Sigmoid colon (tissue), 7 donors: ENCODE results near the gene DCHS1. TPM values are rescaled to one million over a fixed set of nuclear protein-coding genes. Genes with fewer than 3 reads are reported as not detected.

Experiments used
- DNase-seq: peaks from one replicate; pipeline ENCODE4 v3.0.0-alpha.2; 2019
- H3K27ac ChIP-seq, 4 donors: fragments of 200-600 bp; sonication (generic); one replicate each; pipeline ENCODE4 v1.5.1; 2016 to 2019; ENCODE audit warnings: mild to moderate bottlenecking in 1 of 4
- H3K27me3 ChIP-seq, 3 donors: fragments of 200-600 bp; sonication (generic); one replicate each; pipeline ENCODE4 v1.5.1; 2019; ENCODE audit warnings: mild to moderate bottlenecking in 1 of 3
- H3K36me3 ChIP-seq, 4 donors: fragments of 200-600 bp; sonication (generic); one replicate each; pipeline ENCODE4 v1.5.1; 2016 to 2019
- H3K4me1 ChIP-seq, 4 donors: fragments of 200-600 bp; sonication (generic); one replicate each; pipeline ENCODE4 v1.5.1; 2017 to 2019
- H3K4me3 ChIP-seq, 4 donors: fragments of 200-600 bp; sonication (generic); one replicate each; pipeline ENCODE4 v1.5.1; 2017 to 2019; ENCODE audit warnings: mild to moderate bottlenecking in 2 of 4, moderate library complexity in 1 of 4
- H3K9me3 ChIP-seq, 4 donors: fragments of 200-600 bp in 3 of 4; sonication (generic) in 3 of 4; one replicate each; pipeline versions ENCODE4 v1.5.1 to v1.6.1; 2013 to 2019
- CTCF ChIP-seq, 4 experiments: fragments of 450-650 bp in 3 of 4; fragments of 200-600 bp in 1 of 4; IDR thresholded peaks; one replicate each; pipeline ENCODE4 v1.5.1; 2016 to 2019; ENCODE audit warnings: antibody characterized with exemption in 4 of 4, mild to moderate bottlenecking in 3 of 4, moderate library complexity in 2 of 4
- EP300 ChIP-seq, 4 donors: sonication (generic); formaldehyde crosslinking; IDR thresholded peaks; one replicate each; pipeline ENCODE4 v1.6.1; 2017; ENCODE audit warnings: antibody characterized with exemption in 4 of 4
- POLR2A ChIP-seq, 2 donors: fragments of 450-650 bp; IDR thresholded peaks; one replicate each; pipeline ENCODE4 v1.6.1; 2016; ENCODE audit warnings: antibody characterized with exemption in 2 of 2, mild to moderate bottlenecking in 2 of 2, moderate library complexity in 2 of 2
- POLR2AphosphoS5 ChIP-seq, 4 donors: sonication (generic); formaldehyde crosslinking; IDR thresholded peaks; one replicate each; pipeline ENCODE4 v1.6.1; 2017; ENCODE audit warnings: antibody characterized with exemption in 4 of 4
- WGBS, 2 donors: extraction: QIAGEN DNeasy Blood & Tissue Kit; methylation state at CpG; one replicate each; pipeline ENCODE4 v1.1.7; 2013; 5-methylcytosine and 5-hydroxymethylcytosine counted together
- intact Hi-C: fragments of 100-400 bp; cut with DNase I; formaldehyde crosslinking; loops from one replicate; pipeline ENCODE4 v1.15.1; 2023
- polyA plus RNA-seq, 3 donors: library from polyadenylated mRNA; stranded (reverse); fragments of 200-250 nt; gene quantifications; one replicate each; pipeline ENCODE4 v1.2.3, GENCODE V29; 2013
- total RNA-seq, 4 donors: library from RNA; depleted of rRNA; stranded (reverse); fragments of >200 nt; gene quantifications; one replicate each; pipeline ENCODE4 v1.1.0, GENCODE V29; 2016
- donor health status: healthy with polysubstance abuse.
- donor health status: Bipolar disorder and iron deficiency.
- donor health status: healthy.

DCHS1 gene
- total and polyA plus RNA-seq, 7 donors, result under 0.01 to 57.1 (median 21.7) TPM

GRCh38 chr11:6674862-6675261, 19.3 kb upstream of the DCHS1 start:
- Histone ChIP-seq H3K4me3 (no peak overlapping the region), H3K9me3 (no peaks in the 10 kb centered on the region), H3K27me3 (no peaks in the 10 kb centered on the region), H3K36me3 (no peaks in the 10 kb centered on the region), H3K4me1 (no peaks in the 10 kb centered on the region), H3K27ac (no peak overlapping the region)
- WGBS, 2 donors, result 85 to 88% methylated on average over 4 of the region's 4 CpGs
- TF ChIP-seq CTCF (IDR thresholded peaks at IDR 0.05), result no peak
- TF ChIP-seq POLR2A (IDR thresholded peaks at IDR 0.05), result no peak
- no peak for TF ChIP-seq POLR2AphosphoS5 (IDR thresholded peaks at IDR 0.05)
- no peak for TF ChIP-seq EP300 (IDR thresholded peaks at IDR 0.05)
- intact Hi-C loops, result no loop called here
- no peak for DNase-seq

- Histone ChIP-seq H3K9me3 (no peaks in the 10 kb centered on the region), H3K27ac (no peak overlapping the region), H3K4me1 (no peaks in the 10 kb centered on the region), H3K27me3 (no peaks in the 10 kb centered on the region), H3K4me3 (no peak overlapping the region), H3K36me3 (no peaks in the 10 kb centered on the region)
- intact Hi-C loops, result no loop called here
- TF ChIP-seq POLR2AphosphoS5 (IDR thresholded peaks at IDR 0.05), result no peak
- TF ChIP-seq EP300 (IDR thresholded peaks at IDR 0.05), result no peak
- TF ChIP-seq POLR2A (IDR thresholded peaks at IDR 0.05), result no peak
- DNase-seq, result no peak
- 88 to 89% methylated on average over 1 of the region's 1 CpG for WGBS, 2 donors
Observed at GRCh38 chr11:6674219-6674597, 18.6 kb upstream of the DCHS1 start.

GRCh38 chr11:6673523-6674218, 18.1 kb upstream of the DCHS1 start:
- Histone ChIP-seq H3K4me1 (no peaks in the 10 kb centered on the region), H3K9me3 (no peaks in the 10 kb centered on the region), H3K27ac (no peak overlapping the region), H3K4me3 (no peak overlapping the region), H3K27me3 (no peaks in the 10 kb centered on the region), H3K36me3 (no peaks in the 10 kb centered on the region)
- intact Hi-C loops, result no loop called here
- DNase-seq, result no peak
- TF ChIP-seq POLR2AphosphoS5 (IDR thresholded peaks at IDR 0.05) (no peak), CTCF (IDR thresholded peaks at IDR 0.05) (no peak), POLR2A (IDR thresholded peaks at IDR 0.05) (no peak), EP300 (IDR thresholded peaks at IDR 0.05) (no peak)

GRCh38 chr11:6671991-6672390, 16.4 kb upstream of the DCHS1 start:
- no peak for TF ChIP-seq EP300 (IDR thresholded peaks at IDR 0.05)
- peaks cover 0 to 7% (median 0%) of the 10 kb centered on the region in 4 donors for H3K4me1 ChIP-seq
- intact Hi-C loops, result no loop called here
- 72 to 89% methylated on average over 2 of the region's 2 CpGs for WGBS, 2 donors
- no peaks in the 10 kb centered on the region for H3K27me3 ChIP-seq
- H3K4me3 ChIP-seq, result no peak overlapping the region
- no peak overlapping the region for H3K27ac ChIP-seq
- H3K36me3 ChIP-seq, result no peaks in the 10 kb centered on the region
- no peaks in the 10 kb centered on the region for H3K9me3 ChIP-seq
- DNase-seq, result no peak

GRCh38 chr11:6670202-6670830, 14.7 kb upstream of the DCHS1 start:
- no peaks in the 10 kb centered on the region for H3K36me3 ChIP-seq
- DNase-seq, result no peak
- intact Hi-C loops, result no loop called here
- WGBS, 2 donors, result 73 to 75% methylated on average over 6 of the region's 6 CpGs
- no peaks in the 10 kb centered on the region for H3K27me3 ChIP-seq
- no peak for TF ChIP-seq CTCF (IDR thresholded peaks at IDR 0.05)
- TF ChIP-seq EP300 (IDR thresholded peaks at IDR 0.05), result no peak
- no peak for TF ChIP-seq POLR2A (IDR thresholded peaks at IDR 0.05)
- no peak for TF ChIP-seq POLR2AphosphoS5 (IDR thresholded peaks at IDR 0.05)
- H3K4me1 ChIP-seq, result peaks cover 0 to 7% (median 0%) of the 10 kb centered on the region in 4 donors
- no peak overlapping the region for H3K27ac ChIP-seq
- no peak overlapping the region for H3K4me3 ChIP-seq
- H3K9me3 ChIP-seq, result no peaks in the 10 kb centered on the region
